Loucy (cell line): ENCODE data around the gene CENPO.

Experiments used
- H2AFZ ChIP-seq: fragments of 200-600 bp; sonication (generic); 2 replicates; pipeline ENCODE4 v1.6.0; 2016; ENCODE audit warnings: antibody characterized with exemption, mild to moderate bottlenecking, low read length, moderate library complexity
- H3F3A ChIP-seq: fragments of 200-600 bp; 2 replicates; pipeline ENCODE4 v1.6.0; 2016; ENCODE audit warnings: antibody characterized with exemption, low read depth, mild to moderate bottlenecking
- H3K27me3 ChIP-seq: fragments of 200-600 bp; sonication (generic); 2 replicates; pipeline ENCODE4 v1.6.1; 2014; ENCODE audit warnings: low read length, mild to moderate bottlenecking; ENCODE audit not compliant: insufficient read depth, poor library complexity, severe bottlenecking
- H3K36me3 ChIP-seq: fragments of 200-600 bp; sonication (generic); 2 replicates; pipeline ENCODE4 v1.6.1; 2016; ENCODE audit warnings: low read length; ENCODE audit not compliant: insufficient read depth
- H3K4me1 ChIP-seq: fragments of 200-600 bp; sonication (generic); 2 replicates; pipeline ENCODE4 v1.5.1; 2014; ENCODE audit warnings: low read length, mild to moderate bottlenecking; ENCODE audit not compliant: insufficient read depth, poor library complexity, severe bottlenecking
- H3K4me2 ChIP-seq: fragments of 200-600 bp; sonication (generic); 2 replicates; pipeline ENCODE4 v1.6.0; 2014; ENCODE audit warnings: antibody characterized with exemption, low read length, low read depth, mild to moderate bottlenecking; ENCODE audit not compliant: poor library complexity, severe bottlenecking
- H3K4me3 ChIP-seq: fragments of 200-600 bp; sonication (generic); 2 replicates; pipeline ENCODE4 v1.5.1; 2014; ENCODE audit warnings: low read length, mild to moderate bottlenecking, mixed read lengths; ENCODE audit not compliant: poor library complexity, severe bottlenecking
- H3K79me2 ChIP-seq: fragments of 200-600 bp; sonication (generic); 2 replicates; pipeline ENCODE4 v1.6.1; 2014; ENCODE audit warnings: low read length; ENCODE audit not compliant: insufficient read depth
- H3K9ac ChIP-seq: fragments of 200-600 bp; sonication (generic); 2 replicates; pipeline ENCODE4 v1.6.0; 2014; ENCODE audit warnings: mild to moderate bottlenecking, low read depth, low read length, moderate library complexity; ENCODE audit not compliant: poor library complexity, severe bottlenecking
- H3K9me2 ChIP-seq: fragments of 200-600 bp; sonication (generic); replicated peaks from 2 replicates; pipeline ENCODE4 v1.6.1; 2016; ENCODE audit warnings: low read depth, low read length, mixed read lengths
- H3K9me3 ChIP-seq: fragments of 200-600 bp; sonication (generic); 2 replicates; pipeline ENCODE4 v1.6.1; 2014; ENCODE audit warnings: mild to moderate bottlenecking, antibody characterized with exemption, low read length, low read depth; ENCODE audit not compliant: insufficient read depth
- H4K20me1 ChIP-seq: fragments of 200-600 bp; sonication (generic); 2 replicates; pipeline ENCODE4 v1.6.0; 2014; ENCODE audit warnings: antibody characterized with exemption, low read length, mild to moderate bottlenecking; ENCODE audit not compliant: insufficient read depth, poor library complexity, severe bottlenecking
- EZH2phosphoT487 ChIP-seq: fragments of 200-600 bp; IDR thresholded peaks from 2 replicates; pipeline ENCODE4 v1.6.1; 2018; ENCODE audit warnings: antibody characterized with exemption, mild to moderate bottlenecking, moderate library complexity, borderline replicate concordance
- TF ChIP-seq, protein P1 (sequence below): fragments of 200-600 bp; sonication (generic); conservative IDR thresholded peaks from 2 replicates; pipeline ENCODE4 v1.5.1; 2014; ENCODE audit warnings: mild to moderate bottlenecking, antibody characterized with exemption, low read length

The CENPO gene

DNA sequence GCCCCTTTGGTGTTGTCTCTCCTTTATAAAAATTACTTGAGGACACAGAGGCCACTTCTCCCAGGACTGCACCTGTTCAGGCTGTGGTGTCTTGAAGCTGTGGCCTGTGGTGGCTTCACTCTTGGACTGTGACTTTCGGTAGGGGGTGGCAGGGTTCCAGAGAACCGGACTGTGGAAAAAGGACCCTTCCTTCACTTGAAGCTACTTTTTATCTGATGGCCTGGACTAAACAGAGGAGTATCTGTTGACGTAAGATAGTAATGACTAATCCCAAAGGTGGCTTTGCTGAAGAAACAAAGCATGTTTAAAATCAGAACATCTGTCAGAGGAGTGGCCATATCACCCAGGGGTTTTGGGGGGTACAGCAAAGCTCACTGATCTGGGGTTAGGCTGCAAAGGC is 60.8 kb downstream of the CENPO start:
- Histone ChIP-seq H3K36me3 (peaks cover 20% of the 10 kb centered on the region; the same call in 1 of the 2 replicates), H3K4me2 (no peak overlapping the region), H3K79me2 (peaks cover 6% of the 10 kb centered on the region), H3K4me1 (no peaks in the 10 kb centered on the region), H2AFZ (no peak overlapping the region), H3K9ac (no peak overlapping the region), H3K27me3 (no peaks in the 10 kb centered on the region), H4K20me1 (no peaks in the 10 kb centered on the region), H3K9me2 (no peaks in the 10 kb centered on the region), H3F3A (no peaks in the 10 kb centered on the region), H3K9me3 (no peaks in the 10 kb centered on the region), H3K4me3 (no peak overlapping the region)
- TF ChIP-seq EZH2phosphoT487, result no peak
- TF ChIP-seq, protein P1, sequence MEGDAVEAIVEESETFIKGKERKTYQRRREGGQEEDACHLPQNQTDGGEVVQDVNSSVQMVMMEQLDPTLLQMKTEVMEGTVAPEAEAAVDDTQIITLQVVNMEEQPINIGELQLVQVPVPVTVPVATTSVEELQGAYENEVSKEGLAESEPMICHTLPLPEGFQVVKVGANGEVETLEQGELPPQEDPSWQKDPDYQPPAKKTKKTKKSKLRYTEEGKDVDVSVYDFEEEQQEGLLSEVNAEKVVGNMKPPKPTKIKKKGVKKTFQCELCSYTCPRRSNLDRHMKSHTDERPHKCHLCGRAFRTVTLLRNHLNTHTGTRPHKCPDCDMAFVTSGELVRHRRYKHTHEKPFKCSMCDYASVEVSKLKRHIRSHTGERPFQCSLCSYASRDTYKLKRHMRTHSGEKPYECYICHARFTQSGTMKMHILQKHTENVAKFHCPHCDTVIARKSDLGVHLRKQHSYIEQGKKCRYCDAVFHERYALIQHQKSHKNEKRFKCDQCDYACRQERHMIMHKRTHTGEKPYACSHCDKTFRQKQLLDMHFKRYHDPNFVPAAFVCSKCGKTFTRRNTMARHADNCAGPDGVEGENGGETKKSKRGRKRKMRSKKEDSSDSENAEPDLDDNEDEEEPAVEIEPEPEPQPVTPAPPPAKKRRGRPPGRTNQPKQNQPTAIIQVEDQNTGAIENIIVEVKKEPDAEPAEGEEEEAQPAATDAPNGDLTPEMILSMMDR, result no peak

DNA sequence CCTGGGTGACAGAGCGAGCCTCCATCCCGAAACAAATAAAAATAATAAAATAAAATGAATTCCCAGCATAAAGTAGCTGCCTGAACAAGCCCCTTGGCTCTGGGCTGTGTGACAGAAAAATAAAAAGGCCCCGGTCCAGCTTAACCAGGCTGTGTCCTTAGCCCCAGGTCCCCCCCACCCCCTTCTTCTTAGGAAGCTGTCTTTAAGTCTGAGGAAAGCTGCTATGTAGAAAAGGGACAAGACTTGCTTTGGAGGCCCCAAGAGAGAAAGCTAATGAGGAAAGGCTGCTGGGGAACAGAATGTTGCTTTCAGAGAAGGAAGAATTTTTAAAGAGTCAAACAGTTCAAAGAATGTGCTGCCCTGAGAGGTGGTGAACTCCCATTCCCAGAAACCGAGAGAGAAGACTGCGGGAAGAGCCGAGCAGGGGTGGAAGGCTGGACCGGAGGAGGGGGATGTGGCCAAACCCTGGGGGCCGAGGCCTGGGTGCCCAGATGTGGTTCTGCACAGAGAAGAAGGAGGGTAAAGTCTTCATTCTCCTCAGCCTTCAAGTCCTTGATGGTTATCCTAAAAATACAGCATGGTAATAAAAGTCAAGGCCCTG is 61.9 kb downstream of the CENPO start:
- no peaks in the 10 kb centered on the region for H3F3A ChIP-seq
- H3K9ac ChIP-seq, result no peak overlapping the region
- no peak for TF ChIP-seq EZH2phosphoT487
- TF ChIP-seq, protein P1, result no peak
- no peak overlapping the region for H2AFZ ChIP-seq
- no peak overlapping the region for H3K4me2 ChIP-seq
- H3K9me3 ChIP-seq, result no peaks in the 10 kb centered on the region
- H3K36me3 ChIP-seq, result peaks cover 23% of the 10 kb centered on the region; the same call in 1 of the 2 replicates
- H3K4me3 ChIP-seq, result no peak overlapping the region
- no peaks in the 10 kb centered on the region for H3K9me2 ChIP-seq
- H3K27me3 ChIP-seq, result no peaks in the 10 kb centered on the region
- H3K79me2 ChIP-seq, result peaks cover 6% of the 10 kb centered on the region
- no peaks in the 10 kb centered on the region for H3K4me1 ChIP-seq
- no peaks in the 10 kb centered on the region for H4K20me1 ChIP-seq

DNA sequence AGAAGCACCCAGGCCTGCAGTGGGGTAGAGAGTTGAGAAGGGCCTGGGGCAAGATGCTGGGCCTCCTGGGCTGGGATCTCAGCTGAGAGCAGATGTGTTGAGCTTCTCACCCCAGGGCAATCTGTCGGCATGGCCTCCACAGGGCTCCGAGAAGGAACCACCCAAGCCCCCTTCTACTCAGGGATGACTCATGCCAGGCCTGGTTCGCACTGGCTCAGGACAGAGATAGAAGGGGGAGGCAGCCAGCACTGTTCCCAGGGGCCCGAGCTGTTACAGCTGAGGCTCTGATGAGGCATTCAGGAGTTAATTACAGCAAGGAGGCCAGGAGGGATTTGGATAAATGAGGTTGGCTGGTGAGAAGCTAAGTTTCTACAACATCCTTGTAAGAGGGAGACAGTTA is 62.5 kb downstream of the CENPO start:
- H3K36me3 ChIP-seq, result peaks cover 27% of the 10 kb centered on the region; the same call in 1 of the 2 replicates
- H3K9me2 ChIP-seq, result no peaks in the 10 kb centered on the region
- H3K9me3 ChIP-seq, result no peaks in the 10 kb centered on the region
- no peaks in the 10 kb centered on the region for H4K20me1 ChIP-seq
- peaks cover 6% of the 10 kb centered on the region for H3K79me2 ChIP-seq
- no peaks in the 10 kb centered on the region for H3K4me1 ChIP-seq
- H3K9ac ChIP-seq, result no peak overlapping the region
- H3F3A ChIP-seq, result no peaks in the 10 kb centered on the region
- no peak overlapping the region for H3K4me2 ChIP-seq
- H3K4me3 ChIP-seq, result no peak overlapping the region
- H2AFZ ChIP-seq, result no peak overlapping the region
- H3K27me3 ChIP-seq, result no peaks in the 10 kb centered on the region
- no peak for TF ChIP-seq EZH2phosphoT487
- TF ChIP-seq, protein P1, result no peak
